SK-N-SH treated with all-trans-retinoic acid at 6 μM for 48 hours (cell line): ENCODE measurements around the gene PPM1H.

Source experiments
- BACH2 ChIP-seq: fragments of 250-450 bp; sonication (Bioruptor Pico); IDR thresholded peaks from 2 replicates; pipeline ENCODE4 v1.9.0; 2021; ENCODE audit warnings: mild to moderate bottlenecking, borderline replicate concordance
- CREB5 ChIP-seq: fragments of 250-450 bp; sonication (Bioruptor Pico); IDR thresholded peaks from 2 replicates; pipeline ENCODE4 v1.5.1; 2020; ENCODE audit warnings: low read depth, mild to moderate bottlenecking, moderate library complexity
- PPARA ChIP-seq: fragments of 250-450 bp; sonication (Bioruptor Pico); IDR thresholded peaks from 2 replicates; pipeline ENCODE4 v1.5.0; 2020; ENCODE audit warnings: mild to moderate bottlenecking, borderline replicate concordance
- RARB ChIP-seq: fragments of 250-450 bp; sonication (Bioruptor Pico); IDR thresholded peaks from 2 replicates; pipeline ENCODE4 v1.8.0; 2021; ENCODE audit warnings: mild to moderate bottlenecking, moderate library complexity
- SNAI2 ChIP-seq: fragments of 250-450 bp; sonication (Bioruptor Pico); IDR thresholded peaks from 2 replicates; pipeline ENCODE4 v1.5.0; 2020; ENCODE audit warnings: mild to moderate bottlenecking, moderate library complexity
- TOX ChIP-seq: fragments of 250-450 bp; sonication (Bioruptor Pico); IDR thresholded peaks from 2 replicates; pipeline ENCODE4 v1.8.0; 2021; ENCODE audit warnings: mild to moderate bottlenecking, moderate library complexity, borderline replicate concordance
- ZC3H10 ChIP-seq: fragments of 250-450 bp; sonication (Bioruptor Pico); IDR thresholded peaks from 2 replicates; pipeline ENCODE4 v1.5.1; 2021; ENCODE audit warnings: mild to moderate bottlenecking, moderate library complexity
- ZNF565 ChIP-seq: fragments of 450-650 bp; formaldehyde crosslinking; conservative IDR thresholded peaks from 2 replicates; pipeline ENCODE4 v1.5.0; 2020; ENCODE audit warnings: low read depth, mild to moderate bottlenecking, moderate library complexity
- ZNF70 ChIP-seq: fragments of 450-650 bp; formaldehyde crosslinking; IDR thresholded peaks from 2 replicates; pipeline ENCODE4 v1.5.0; 2020; ENCODE audit warnings: mild to moderate bottlenecking, moderate library complexity
- ZNF8 ChIP-seq: fragments of 450-650 bp; formaldehyde crosslinking; IDR thresholded peaks from 2 replicates; pipeline ENCODE4 v1.5.0; 2020; ENCODE audit warnings: mild to moderate bottlenecking, moderate library complexity
- TF ChIP-seq, protein P1 (sequence below): fragments of 250-450 bp; sonication (Bioruptor Pico); IDR thresholded peaks from 2 replicates; pipeline ENCODE4 v1.8.0; 2020; ENCODE audit warnings: mild to moderate bottlenecking, moderate library complexity, borderline replicate concordance
- TF ChIP-seq, protein P2 (sequence below): fragments of 250-450 bp; sonication (Bioruptor Pico); IDR thresholded peaks from 2 replicates; pipeline ENCODE4 v1.8.0; 2021; ENCODE audit warnings: low read depth, mild to moderate bottlenecking, moderate library complexity, borderline replicate concordance

DNA sequence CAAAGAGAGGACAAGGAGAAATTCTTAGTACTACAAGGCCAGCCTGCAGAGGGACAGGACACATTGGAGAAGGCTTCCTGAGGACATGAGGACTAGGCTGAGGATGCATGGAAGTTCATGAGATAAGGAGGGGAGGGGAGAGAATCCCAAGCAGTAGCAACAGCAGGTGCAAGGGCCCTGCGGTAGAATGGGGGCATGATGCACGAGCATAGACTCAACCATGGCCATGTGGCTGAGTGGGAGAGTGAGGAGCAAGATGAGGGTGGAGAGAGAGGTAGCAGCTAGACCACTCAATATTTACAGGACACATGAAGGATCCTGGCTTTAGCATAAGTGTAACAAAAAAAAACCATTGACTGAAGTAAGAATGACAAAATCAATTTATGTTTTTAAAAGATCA lies 128.1 kb downstream of the PPM1H start:
- TF ChIP-seq ZNF8 (CRISPR knock-in tag) (no peak), CREB5 (CRISPR knock-in tag) (no peak), ZC3H10 (CRISPR knock-in tag) (no peak), BACH2 (no peak), RARB (CRISPR knock-in tag) (no peak), ZNF565 (CRISPR knock-in tag) (no peak), ZNF70 (CRISPR knock-in tag) (no peak), SNAI2 (CRISPR knock-in tag) (no peak), TOX (CRISPR knock-in tag) (no peak), PPARA (CRISPR knock-in tag) (no peak)
- TF ChIP-seq, protein P1, sequence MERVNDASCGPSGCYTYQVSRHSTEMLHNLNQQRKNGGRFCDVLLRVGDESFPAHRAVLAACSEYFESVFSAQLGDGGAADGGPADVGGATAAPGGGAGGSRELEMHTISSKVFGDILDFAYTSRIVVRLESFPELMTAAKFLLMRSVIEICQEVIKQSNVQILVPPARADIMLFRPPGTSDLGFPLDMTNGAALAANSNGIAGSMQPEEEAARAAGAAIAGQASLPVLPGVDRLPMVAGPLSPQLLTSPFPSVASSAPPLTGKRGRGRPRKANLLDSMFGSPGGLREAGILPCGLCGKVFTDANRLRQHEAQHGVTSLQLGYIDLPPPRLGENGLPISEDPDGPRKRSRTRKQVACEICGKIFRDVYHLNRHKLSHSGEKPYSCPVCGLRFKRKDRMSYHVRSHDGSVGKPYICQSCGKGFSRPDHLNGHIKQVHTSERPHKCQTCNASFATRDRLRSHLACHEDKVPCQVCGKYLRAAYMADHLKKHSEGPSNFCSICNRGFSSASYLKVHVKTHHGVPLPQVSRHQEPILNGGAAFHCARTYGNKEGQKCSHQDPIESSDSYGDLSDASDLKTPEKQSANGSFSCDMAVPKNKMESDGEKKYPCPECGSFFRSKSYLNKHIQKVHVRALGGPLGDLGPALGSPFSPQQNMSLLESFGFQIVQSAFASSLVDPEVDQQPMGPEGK: no peak
- TF ChIP-seq, protein P2, sequence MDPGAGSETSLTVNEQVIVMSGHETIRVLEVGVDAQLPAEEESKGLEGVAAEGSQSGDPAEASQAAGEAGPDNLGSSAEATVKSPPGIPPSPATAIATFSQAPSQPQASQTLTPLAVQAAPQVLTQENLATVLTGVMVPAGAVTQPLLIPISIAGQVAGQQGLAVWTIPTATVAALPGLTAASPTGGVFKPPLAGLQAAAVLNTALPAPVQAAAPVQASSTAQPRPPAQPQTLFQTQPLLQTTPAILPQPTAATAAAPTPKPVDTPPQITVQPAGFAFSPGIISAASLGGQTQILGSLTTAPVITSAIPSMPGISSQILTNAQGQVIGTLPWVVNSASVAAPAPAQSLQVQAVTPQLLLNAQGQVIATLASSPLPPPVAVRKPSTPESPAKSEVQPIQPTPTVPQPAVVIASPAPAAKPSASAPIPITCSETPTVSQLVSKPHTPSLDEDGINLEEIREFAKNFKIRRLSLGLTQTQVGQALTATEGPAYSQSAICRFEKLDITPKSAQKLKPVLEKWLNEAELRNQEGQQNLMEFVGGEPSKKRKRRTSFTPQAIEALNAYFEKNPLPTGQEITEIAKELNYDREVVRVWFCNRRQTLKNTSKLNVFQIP (CRISPR knock-in tag): no peak
